Activated CD4-positive, alpha-beta T cell treated with anti-CD3 and anti-CD28 coated beads for 36 hours (primary cell): ENCODE data around the gene SUV39H1. TPM values are rescaled to one million over a fixed set of nuclear protein-coding genes. Genes with fewer than 3 reads are reported as not detected.
"Not testable (repeated sequence)": the region's sequence is repeated elsewhere in the genome, so short reads cannot be mapped to it uniquely, and the experiment has no call there.

ENCODE experiments used
- ATAC-seq: fragments of 200-7000 bp; cut with Tn5 transposase; one replicate; pipeline ENCODE4 v1.10.0; 2021; ENCODE audit warnings: mild to moderate bottlenecking, moderate library complexity
- CTCF ChIA-PET: fragments of 350-600 bp; sonication (Branson Sonifier 250); formaldehyde crosslinking; loops from one replicate; lab custom pipeline; 2021; ENCODE audit warnings: antibody characterized with exemption; lab: Charles Lee
- POLR2A ChIA-PET: fragments of 350-600 bp; sonication (Branson Sonifier 250); formaldehyde crosslinking; loops from one replicate; lab custom pipeline; 2021; ENCODE audit warnings: antibody characterized with exemption, inconsistent platforms; lab: Charles Lee
- DNase-seq: peaks from one replicate; pipeline ENCODE4 v3.0.0-alpha.2; 2020
- H3K27ac Mint-ChIP-seq: one replicate; pipeline ENCODE4 v1.8.0; 2021; ENCODE audit warnings: mixed read lengths
- H3K27me3 Mint-ChIP-seq: one replicate; pipeline ENCODE4 v1.8.0; 2021; ENCODE audit warnings: mixed read lengths
- H3K36me3 Mint-ChIP-seq: one replicate; pipeline ENCODE4 v1.8.0; 2021; ENCODE audit warnings: low read depth, mixed read lengths
- H3K4me1 Mint-ChIP-seq: one replicate; pipeline ENCODE4 v1.8.0; 2021; ENCODE audit warnings: mixed read lengths
- H3K4me3 Mint-ChIP-seq: one replicate; pipeline ENCODE4 v1.8.0; 2021; ENCODE audit warnings: mild to moderate bottlenecking, moderate library complexity, mixed read lengths
- H3K9me3 Mint-ChIP-seq: one replicate; pipeline ENCODE4 v1.8.0; 2021; ENCODE audit warnings: low read depth, mixed read lengths
- intact Hi-C, 2 experiments: fragments of 100-400 bp; cut with DNase I in 1 of 2; cut with micrococcal nuclease in 1 of 2; formaldehyde crosslinking; loops; one replicate each; pipeline versions ENCODE4 v1.14.2 to v1.15.1; 2022 to 2024; cut with DNase I, micrococcal nuclease
- total RNA-seq, 2 experiments: library from RNA; stranded (reverse); gene quantifications; one replicate each; pipeline ENCODE4 v1.2.3, GENCODE V29; 2021

Gene SUV39H1
- 10 to 100 TPM; 30.8 to 31.7 TPM for total RNA-seq

DNA sequence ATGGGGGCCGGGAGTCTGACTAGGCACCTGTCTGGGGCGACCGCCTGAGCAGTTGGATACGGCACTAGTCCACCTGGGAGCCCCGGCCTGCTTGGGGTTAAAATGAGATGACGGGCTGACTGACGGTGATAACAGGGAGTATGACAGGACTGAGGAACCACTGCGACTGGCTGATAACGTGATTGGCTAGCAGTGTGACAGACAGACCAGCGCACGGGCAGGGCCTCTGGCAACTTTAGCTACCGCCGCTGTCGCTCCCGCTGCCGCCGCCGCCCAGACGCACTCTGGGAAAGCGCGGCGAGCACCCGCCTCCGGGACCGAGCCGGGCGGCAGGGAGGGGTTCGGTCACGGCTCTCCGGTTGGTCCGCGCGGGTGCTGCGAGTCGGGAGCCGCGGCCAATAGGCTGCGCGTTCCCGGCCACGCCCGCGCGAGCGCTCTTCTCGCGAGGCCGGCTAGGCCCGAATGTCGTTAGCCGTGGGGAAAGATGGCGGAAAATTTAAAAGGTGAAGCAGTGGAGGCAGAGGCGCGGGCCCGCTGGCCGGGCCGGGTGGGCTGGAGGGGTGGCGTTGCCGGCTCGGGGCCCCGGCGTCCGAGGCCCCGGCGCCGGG is at the start of gene SUV39H1:
TSS of gene SUV39H1 (plus strand) at position 434 of the 608 bp plus-strand sequence. CDS start at position 485, 51 bp downstream.
- Mint-ChIP-seq H3K9me3 (no peaks in the 10 kb centered on the region), H3K4me1 (peaks cover 19% of the 10 kb centered on the region), H3K4me3 (peak within 1 kb of the TSS; percentile 91), H3K36me3 (peaks cover 22% of the 10 kb centered on the region), H3K27ac (peak within 1 kb of the TSS; percentile 92), H3K27me3 (no peaks in the 10 kb centered on the region)
- POLR2A ChIA-PET, result interaction anchor here (0.5 to 1.5 kb wide), 7 partner anchors 13 to 409 kb away, joined by 3 to 15 read pairs (median 4); partner anchors contain the start of genes PQBP1, TIMM17B and WAS
- CTCF ChIA-PET, result no interaction called here
- ATAC-seq (peak; percentile 94), DNase-seq (peak; percentile 92)
- intact Hi-C loops, result loop anchor here (1.0 to 5.0 kb wide), 16 partner anchors 13 to 1038 kb away; partner anchors contain the start of genes FTSJ1 (in 1 of the 2), PPP1R3F (in 1 of the 2), PQBP1 (in 1 of the 2) and TIMM17B (in 1 of the 2)

- peaks cover 6% of the 10 kb centered on the region for H3K4me1 Mint-ChIP-seq
- ChIA-PET POLR2A (interaction anchor here (0.7 kb wide), 1 partner anchor 247 kb away, joined by 5 read pairs; no protein-coding TSS in a partner anchor), CTCF (interaction anchor here (0.6 to 1.8 kb wide), 13 partner anchors 9 to 298 kb away, joined by 3 to 7 read pairs (median 4); partner anchors contain the start of genes PQBP1 and WAS)
- ATAC-seq, result peak; percentile 64
- no peaks in the 10 kb centered on the region for H3K9me3 Mint-ChIP-seq
- no peak overlapping the region for H3K4me3 Mint-ChIP-seq
- no peaks in the 10 kb centered on the region for H3K27me3 Mint-ChIP-seq
- no peaks in the 10 kb centered on the region for H3K36me3 Mint-ChIP-seq
- H3K27ac Mint-ChIP-seq, result no peak overlapping the region
- intact Hi-C loops, result loop anchor here in 1 of 2 experiments (2.0 to 5.0 kb wide), 2 partner anchors 244 to 296 kb away; no protein-coding TSS in a partner anchor
- DNase-seq, result peak; percentile 47
These were observed 48.2 kb upstream of the SUV39H1 start for GRCh38 chrX:48648336-48648751.

- ATAC-seq, result no peak
- no peak for DNase-seq
- POLR2A ChIA-PET, result no interaction called here
- Mint-ChIP-seq H3K9me3 (no peaks in the 10 kb centered on the region), H3K4me1 (peaks cover 6% of the 10 kb centered on the region), H3K27ac (no peak overlapping the region), H3K4me3 (no peak overlapping the region), H3K27me3 (no peaks in the 10 kb centered on the region), H3K36me3 (no peaks in the 10 kb centered on the region)
- CTCF ChIA-PET, result interaction anchor here (0.6 to 1.8 kb wide), 7 partner anchors 27 to 297 kb away, joined by 3 to 7 read pairs (median 4); partner anchors contain the start of genes PQBP1 and WAS
- intact Hi-C loops, result loop anchor here in 1 of 2 experiments (2.0 to 5.0 kb wide), 2 partner anchors 243 to 296 kb away; no protein-coding TSS in a partner anchor
These were observed 47.4 kb upstream of the SUV39H1 start for GRCh38 chrX:48649102-48649501.

DNA sequence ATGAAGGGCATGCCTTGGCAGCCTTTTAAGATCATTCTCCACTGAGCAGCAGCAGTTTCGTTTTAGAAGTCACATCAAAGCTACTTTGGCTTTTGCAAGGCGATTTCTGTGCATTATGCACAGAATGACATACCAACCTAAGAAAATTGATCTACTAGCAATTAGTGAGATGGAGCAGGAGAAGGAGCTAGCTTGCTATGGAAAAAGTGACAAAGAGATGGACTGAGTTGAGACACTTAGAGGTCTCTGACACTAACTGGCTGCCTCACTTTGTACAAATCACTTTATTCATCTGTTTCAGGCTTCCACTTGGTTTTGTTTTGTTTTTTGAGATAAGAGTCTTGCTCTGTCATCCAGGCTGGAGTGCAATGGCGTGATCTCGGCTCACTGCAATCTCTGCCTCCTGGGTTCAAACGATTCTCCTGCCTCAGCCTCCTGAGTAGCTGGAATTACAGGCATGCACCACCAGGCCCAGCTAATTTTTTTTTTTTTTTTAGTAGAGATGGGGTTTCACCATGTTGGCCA is 44.4 kb upstream of the SUV39H1 start:
- CTCF ChIA-PET, H3K9me3 Mint-ChIP-seq, H3K27ac Mint-ChIP-seq, H3K36me3 Mint-ChIP-seq, H3K27me3 Mint-ChIP-seq, H3K4me1 Mint-ChIP-seq, DNase-seq, intact Hi-C loops, H3K4me3 Mint-ChIP-seq: not testable (repeated sequence)
- POLR2A ChIA-PET, result interaction anchor here (1.0 to 1.3 kb wide), 2 partner anchors 44 to 61 kb away, joined by 3 read pairs; no protein-coding TSS in a partner anchor
- ATAC-seq, result peak; percentile 86

DNA sequence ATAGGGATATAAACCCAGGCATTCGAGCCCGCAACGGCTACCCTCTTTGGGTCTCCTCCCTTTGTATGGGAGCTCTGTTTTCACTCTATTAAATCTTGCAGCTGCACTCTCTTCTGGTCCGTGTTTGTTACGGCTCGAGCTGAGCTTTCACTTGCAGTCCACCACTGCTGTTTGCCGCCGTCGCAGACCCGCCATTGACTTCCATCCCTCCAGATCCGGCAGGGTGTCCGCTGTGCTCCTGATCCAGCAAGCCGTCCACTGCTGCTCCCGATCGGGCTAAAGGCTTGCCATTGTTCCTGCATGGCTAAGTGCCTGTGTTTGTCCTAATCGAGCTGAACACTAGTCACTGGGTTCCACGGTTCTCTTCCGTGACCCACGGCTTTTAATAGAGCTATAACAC is 41.8 kb upstream of the SUV39H1 start:
- H3K27me3 Mint-ChIP-seq, H3K4me3 Mint-ChIP-seq, ATAC-seq, POLR2A ChIA-PET, CTCF ChIA-PET, H3K4me1 Mint-ChIP-seq, intact Hi-C loops, H3K36me3 Mint-ChIP-seq, H3K9me3 Mint-ChIP-seq, DNase-seq, H3K27ac Mint-ChIP-seq: not testable (repeated sequence)

DNA sequence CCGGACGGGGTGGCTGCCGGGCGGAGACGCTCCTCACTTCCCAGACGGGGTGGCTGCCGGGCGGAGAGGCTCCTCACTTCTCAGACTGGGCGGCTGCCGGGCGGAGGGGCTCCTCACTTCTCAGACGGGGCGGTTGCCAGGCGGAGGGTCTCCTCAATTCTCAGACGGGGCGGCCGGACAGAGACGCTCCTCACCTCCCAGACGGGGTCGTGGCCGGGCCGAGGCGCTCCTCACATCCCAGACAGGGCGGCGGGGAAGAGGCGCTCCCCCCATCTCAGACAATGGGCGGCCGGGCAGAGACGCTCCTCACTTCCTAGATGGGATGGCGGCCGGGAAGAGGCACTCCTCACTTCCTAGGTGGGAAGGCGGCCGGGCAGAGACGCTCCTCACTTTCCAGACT is 36.8 kb upstream of the SUV39H1 start:
- intact Hi-C loops, H3K36me3 Mint-ChIP-seq, DNase-seq, POLR2A ChIA-PET, H3K27me3 Mint-ChIP-seq, H3K27ac Mint-ChIP-seq, H3K9me3 Mint-ChIP-seq, H3K4me1 Mint-ChIP-seq, H3K4me3 Mint-ChIP-seq, ATAC-seq, CTCF ChIA-PET: not testable (repeated sequence)

- peak; percentile 24 for DNase-seq
- POLR2A ChIA-PET, result interaction anchor here (0.6 kb wide), 1 partner anchor 46 kb away, joined by 4 read pairs; no protein-coding TSS in a partner anchor
- peak; percentile 51 for ATAC-seq
These were observed 33.3 kb upstream of the SUV39H1 start for GRCh38 chrX:48663241-48663640.

GRCh38 chrX:48664156-48664555 is 32.4 kb upstream of the SUV39H1 start:
- peak; percentile 30 for ATAC-seq
- ChIA-PET POLR2A (no interaction called here), CTCF (no interaction called here)
- H3K36me3 Mint-ChIP-seq, result no peaks in the 10 kb centered on the region
- intact Hi-C loops, result no loop called here
- H3K4me3 Mint-ChIP-seq, result no peak overlapping the region
- H3K27ac Mint-ChIP-seq, result no peak overlapping the region
- peaks cover 8% of the 10 kb centered on the region for H3K4me1 Mint-ChIP-seq
- no peak for DNase-seq
- no peaks in the 10 kb centered on the region for H3K9me3 Mint-ChIP-seq
- no peaks in the 10 kb centered on the region for H3K27me3 Mint-ChIP-seq

More at GRCh38 chrX:48663241-48663640, 33.3 kb upstream of the SUV39H1 start:
- intact Hi-C loops, result no loop called here
- Mint-ChIP-seq H3K27ac (no peak overlapping the region), H3K4me1 (peaks cover 8% of the 10 kb centered on the region), H3K36me3 (no peaks in the 10 kb centered on the region), H3K27me3 (no peaks in the 10 kb centered on the region), H3K4me3 (no peak overlapping the region), H3K9me3 (no peaks in the 10 kb centered on the region)
- CTCF ChIA-PET, result interaction anchor here (0.6 to 1.3 kb wide), 3 partner anchors 12 to 501 kb away, joined by 3 to 4 read pairs (median 3); no protein-coding TSS in a partner anchor

- no peaks in the 10 kb centered on the region for H3K27me3 Mint-ChIP-seq
These were observed 30.5 kb upstream of the SUV39H1 start for GRCh38 chrX:48665991-48666390.

GRCh38 chrX:48666649-48667048 is 29.9 kb upstream of the SUV39H1 start:
- DNase-seq (no peak), ATAC-seq (no peak)
- H3K4me3 Mint-ChIP-seq, result no peak overlapping the region
- POLR2A ChIA-PET, result no interaction called here
- intact Hi-C loops, result no loop called here
- H3K9me3 Mint-ChIP-seq, result no peaks in the 10 kb centered on the region
- H3K27me3 Mint-ChIP-seq, result no peaks in the 10 kb centered on the region
- CTCF ChIA-PET, result no interaction called here
- no peak overlapping the region for H3K27ac Mint-ChIP-seq
- no peaks in the 10 kb centered on the region for H3K36me3 Mint-ChIP-seq
- H3K4me1 Mint-ChIP-seq, result peaks cover 2% of the 10 kb centered on the region

More at GRCh38 chrX:48665991-48666390, 30.5 kb upstream of the SUV39H1 start:
- CTCF ChIA-PET, result interaction anchor here (0.6 kb wide), 1 partner anchor 18 kb away, joined by 4 read pairs; no protein-coding TSS in a partner anchor
- POLR2A ChIA-PET, result no interaction called here
- H3K9me3 Mint-ChIP-seq, result no peaks in the 10 kb centered on the region
- H3K4me3 Mint-ChIP-seq, result no peak overlapping the region
- no peaks in the 10 kb centered on the region for H3K36me3 Mint-ChIP-seq
- DNase-seq (no peak), ATAC-seq (no peak)
- H3K4me1 Mint-ChIP-seq, result peaks cover 7% of the 10 kb centered on the region
- no peak overlapping the region for H3K27ac Mint-ChIP-seq
- intact Hi-C loops, result no loop called here

DNA sequence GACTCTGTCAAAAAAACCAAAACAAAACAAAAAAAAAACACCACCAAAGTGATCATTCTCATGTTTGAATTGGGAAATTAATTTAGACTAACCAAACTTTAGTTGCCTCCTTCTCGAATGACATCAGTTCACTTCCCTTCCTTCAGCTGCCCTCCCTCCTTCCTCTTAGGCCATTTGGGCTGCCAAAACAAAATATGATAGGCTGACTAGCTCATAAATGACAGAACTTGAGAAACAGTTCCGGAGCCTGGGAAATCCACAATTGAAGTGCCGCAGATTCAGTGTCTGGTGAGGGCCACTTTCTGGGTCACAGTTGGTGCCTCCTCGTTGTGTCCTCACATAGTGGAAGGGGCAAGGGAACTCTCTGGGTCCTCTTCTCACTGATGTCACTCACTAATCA is 29.0 kb upstream of the SUV39H1 start:
- Mint-ChIP-seq H3K4me1 (peaks cover 2% of the 10 kb centered on the region), H3K36me3 (no peaks in the 10 kb centered on the region), H3K4me3 (no peak overlapping the region), H3K27me3 (no peaks in the 10 kb centered on the region), H3K27ac (no peak overlapping the region), H3K9me3 (no peaks in the 10 kb centered on the region)
- CTCF ChIA-PET, result interaction anchor here (0.7 kb wide), 1 partner anchor 279 kb away, joined by 3 read pairs; no protein-coding TSS in a partner anchor
- POLR2A ChIA-PET, result no interaction called here
- intact Hi-C loops, result no loop called here
- DNase-seq (no peak), ATAC-seq (no peak)
